GM12878 (cell line): ENCODE results near the gene PRKN. TPM values are rescaled to one million over a fixed set of nuclear protein-coding genes. Genes with fewer than 3 reads are reported as not detected.

Source experiments
- ATAC-seq: fragments of 200-7000 bp; cut with Tn5 transposase; 3 replicates; pipeline ENCODE4 v1.9.1; 2020; ENCODE audit warnings: mild to moderate bottlenecking, moderate library complexity
- BruUV-seq: library from RNA; stranded (reverse); fragments of 400-500 nt; replicated peaks from 2 replicates; lab custom pipeline; 2021; lab: Mats Ljungman, UMichigan
- CTCF ChIA-PET: fragments of 300-600 bp; sonication (Branson Sonifier 250); formaldehyde crosslinking; extraction: SDS; loops from one replicate; lab custom pipeline; 2021; ENCODE audit warnings: inconsistent platforms; lab: Yijun Ruan, JAX
- POLR2A ChIA-PET: fragments of 350-600 bp; formaldehyde crosslinking; extraction: SDS; loops from one replicate; lab custom pipeline; 2021; ENCODE audit warnings: inconsistent platforms; lab: Charles Lee
- RAD21 ChIA-PET: fragments of 300-600 bp; sonication (Branson Sonifier 250); formaldehyde crosslinking; loops from one replicate; lab custom pipeline; 2023; ENCODE audit warnings: antibody characterized with exemption; ENCODE audit not compliant: unreplicated experiment; lab: Charles Lee
- SMC1A ChIA-PET: fragments of 300-600 bp; sonication (Branson Sonifier 250); formaldehyde crosslinking; loops from one replicate; lab custom pipeline; 2023; ENCODE audit not compliant: unreplicated experiment, uncharacterized antibody; lab: Charles Lee
- DNase-seq: peaks from one replicate; pipeline ENCODE4 v3.0.0-alpha.2; 2011; ENCODE audit warnings: low read depth, low spot score
- FAIRE-seq: peaks from 3 replicates; lab custom pipeline; 2011; peaks lifted over from hg19 to GRCh38; lab: Jason Lieb, UNC
- H2AFZ ChIP-seq: 2 replicates; pipeline ENCODE4 v1.6.0; 2011; ENCODE audit warnings: low read depth, low read length, control low read depth; ENCODE audit not compliant: control insufficient read depth
- H3K27ac ChIP-seq: 2 replicates; pipeline ENCODE4 v1.5.1; 2011; ENCODE audit warnings: control low read depth; ENCODE audit not compliant: control insufficient read depth, insufficient read depth
- H3K27me3 ChIP-seq, 2 experiments: replicated peaks in 1 of 2; 2 replicates each; pipeline versions ENCODE4 v1.6.0 to v1.6.1; 2011; ENCODE audit warnings: low read length in 1 of 2; ENCODE audit not compliant: control insufficient read depth in 2 of 2, insufficient read depth in 2 of 2
- H3K36me3 ChIP-seq, 2 experiments: 2 replicates each; pipeline ENCODE4 v1.5.1; 2011; ENCODE audit warnings: low read length in 1 of 2; ENCODE audit not compliant: control insufficient read depth in 2 of 2, insufficient read depth in 2 of 2
- H3K4me1 ChIP-seq: 2 replicates; pipeline ENCODE4 v1.6.1; 2011; ENCODE audit warnings: mild to moderate bottlenecking, low read length, moderate library complexity, mixed read lengths; ENCODE audit not compliant: control insufficient read depth, insufficient read depth
- H3K4me2 ChIP-seq: 2 replicates; pipeline ENCODE4 v1.6.0; 2011; ENCODE audit warnings: control low read depth; ENCODE audit not compliant: control insufficient read depth, insufficient read depth
- H3K4me3 ChIP-seq: fragments of 200-600 bp; sonication (generic); 2 replicates; pipeline ENCODE4 v1.5.1; 2016
- H3K79me2 ChIP-seq: 2 replicates; pipeline ENCODE4 v1.6.0; 2011; ENCODE audit warnings: low read length; ENCODE audit not compliant: control insufficient read depth, insufficient read depth
- H3K9ac ChIP-seq: 2 replicates; pipeline ENCODE4 v1.8.0; 2011; ENCODE audit warnings: low read length, control low read depth, mixed read lengths; ENCODE audit not compliant: control insufficient read depth, insufficient read depth
- H3K9me3 ChIP-seq: replicated peaks from 3 replicates; pipeline ENCODE4 v1.5.1; 2011; ENCODE audit warnings: mild to moderate bottlenecking, low read length; ENCODE audit not compliant: control insufficient read depth, insufficient read depth
- H4K20me1 ChIP-seq: 2 replicates; pipeline ENCODE4 v1.6.0; 2011; ENCODE audit not compliant: control insufficient read depth, insufficient read depth
- BCL11A ChIP-seq: IDR thresholded peaks from 2 replicates; pipeline ENCODE4 v1.6.1; 2011; ENCODE audit warnings: low read depth, low read length
- BHLHE40 ChIP-seq, 2 experiments: fragments of 450-650 bp in 1 of 2; IDR thresholded peaks; 2 replicates each; pipeline ENCODE4 v1.6.1; 2011 to 2017; ENCODE audit warnings: low read depth in 2 of 2, borderline replicate concordance in 1 of 2, improper control_type of control experiment in 1 of 2, low read length in 1 of 2, mild to moderate bottlenecking in 1 of 2
- CHD1 ChIP-seq: IDR thresholded peaks from 2 replicates; pipeline ENCODE4 v1.6.1; 2012; ENCODE audit warnings: low read depth, low read length, improper control_type of control experiment
- EED ChIP-seq: sonication (generic); IDR thresholded peaks from 2 replicates; pipeline ENCODE4 v1.6.1; 2016; ENCODE audit warnings: antibody characterized with exemption, low read depth
- ELK1 ChIP-seq: IDR thresholded peaks from 2 replicates; pipeline ENCODE4 v1.6.1; 2012; ENCODE audit warnings: low read depth, low read length, improper control_type of control experiment
- HDAC2 ChIP-seq: fragments of 200-600 bp; sonication (generic); IDR thresholded peaks from 2 replicates; pipeline ENCODE4 v1.6.1; 2017
- HDGF ChIP-seq: fragments of 450-650 bp; IDR thresholded peaks from 2 replicates; pipeline ENCODE4 v1.6.1; 2016; ENCODE audit warnings: antibody characterized with exemption
- IKZF2 ChIP-seq, 2 experiments: fragments of 450-650 bp; IDR thresholded peaks; 2 replicates each; pipeline ENCODE4 v1.6.1; 2017; ENCODE audit warnings: mild to moderate bottlenecking in 2 of 2, moderate library complexity in 2 of 2
- MLLT1 ChIP-seq: fragments of 450-650 bp; IDR thresholded peaks from 2 replicates; pipeline ENCODE4 v1.6.1; 2016; ENCODE audit warnings: mild to moderate bottlenecking
- MTA3 ChIP-seq: IDR thresholded peaks from 2 replicates; pipeline ENCODE4 v1.6.1; 2012; ENCODE audit warnings: low read length, inconsistent platforms, borderline replicate concordance
- NFIC ChIP-seq: IDR thresholded peaks from 2 replicates; pipeline ENCODE4 v1.6.1; 2012; ENCODE audit warnings: low read depth, mild to moderate bottlenecking, inconsistent platforms, low read length, moderate library complexity
- NR2C1 ChIP-seq: fragments of 450-650 bp; IDR thresholded peaks from 2 replicates; pipeline ENCODE4 v1.6.1; 2017; ENCODE audit warnings: antibody characterized with exemption, mild to moderate bottlenecking, moderate library complexity
- SMAD1 ChIP-seq: fragments of 450-650 bp; IDR thresholded peaks from 2 replicates; pipeline ENCODE4 v1.6.1; 2018; ENCODE audit warnings: mild to moderate bottlenecking, low read depth; ENCODE audit not compliant: partially characterized antibody
- USF2 ChIP-seq: IDR thresholded peaks from 2 replicates; pipeline ENCODE4 v1.6.1; 2011; ENCODE audit warnings: low read depth, low read length, improper control_type of control experiment, borderline replicate concordance
- ZBTB11 ChIP-seq: fragments of 450-650 bp; formaldehyde crosslinking; IDR thresholded peaks from 2 replicates; pipeline ENCODE4 v1.5.0; 2022; ENCODE audit warnings: mild to moderate bottlenecking, missing genetic modification characterization
- ZNF217 ChIP-seq: fragments of 450-650 bp; IDR thresholded peaks from 2 replicates; pipeline ENCODE4 v1.6.1; 2017; ENCODE audit warnings: antibody characterized with exemption, mild to moderate bottlenecking
- ZNF24 ChIP-seq: fragments of 450-650 bp; IDR thresholded peaks from 2 replicates; pipeline ENCODE4 v1.6.1; 2017; ENCODE audit warnings: antibody characterized with exemption, mild to moderate bottlenecking
- ZNF274 ChIP-seq: IDR thresholded peaks from one replicate; pipeline ENCODE4 v1.8.0; 2011; ENCODE audit not compliant: insufficient read length, insufficient read depth
- WGBS: methylation state at CpG from one replicate; pipeline ENCODE4 v1.1.6; 2016; ENCODE audit warnings: low lambda C conversion rate; ENCODE audit not compliant: insufficient replicate concordance, insufficient coverage; ENCODE audit errors: missing lambda C conversion rate; 5-methylcytosine and 5-hydroxymethylcytosine counted together
- in situ Hi-C: fragments of 300-500 bp; cut with MboI; formaldehyde crosslinking; loops from 9 replicates; pipeline ENCODE4 v1.14.3; 2018; ENCODE audit warnings: mixed read lengths
- intact Hi-C: fragments of 100-400 bp; cut with micrococcal nuclease; formaldehyde crosslinking; loops from one replicate; pipeline ENCODE4 v1.14.2; 2022; ENCODE audit not compliant: unreplicated experiment
- polyA plus RNA-seq, 11 experiments: library from polyadenylated mRNA; depleted of rRNA in 4 of 11; unstranded in 6 of 11; stranded (reverse) in 5 of 11; fragments of >200 nt; fragmentation: Nextera tagmentation in 4 of 11; fragmentation: Illumina TruSeq in 1 of 11; extraction: Ambion mirVana in 4 of 11; extraction: Trizol in 1 of 11; gene quantifications; 1 replicate in 1 of 11; 2 replicates in 10 of 11; pipeline versions ENCODE4 v1.2.1 to v1.2.3, GENCODE V29; 2011 to 2016; ENCODE audit warnings: inconsistent platforms in 2 of 11, missing spikeins in 2 of 11, low read depth in 1 of 11
- total RNA-seq, 4 experiments: library from RNA; depleted of rRNA in 3 of 4; stranded (reverse); fragments of >200 nt in 3 of 4; fragmentation: Illumina TruSeq in 1 of 4; extraction: Trizol in 1 of 4; gene quantifications; 2 replicates each; pipeline versions ENCODE4 v1.2.1 to v1.2.3, GENCODE V29; 2013 to 2021

The PRKN gene
- total and polyA plus RNA-seq, 10 of the 15 experiments (the other 5 are each of a cell fraction or from before 2014, with no cell fraction given): 0.06 to 0.09 TPM; not detected in 8

GRCh38 chr6:162450358-162450757 lies 277.2 kb downstream of the PRKN start:
- Histone ChIP-seq H2AFZ (no peak overlapping the region), H3K4me1 (no peaks in the 10 kb centered on the region), H3K4me2 (no peak overlapping the region), H4K20me1 (no peaks in the 10 kb centered on the region), H3K9ac (no peak overlapping the region), H3K27me3 (no peaks in the 10 kb centered on the region), H3K9me3 (no peaks in the 10 kb centered on the region), H3K4me3 (no peak overlapping the region), H3K79me2 (no peaks in the 10 kb centered on the region), H3K27ac (no peak overlapping the region), H3K36me3 (no peaks in the 10 kb centered on the region)
- CTCF ChIA-PET: no interaction called here
- ATAC-seq: no peak
- no peak for DNase-seq
- no peak for FAIRE-seq
- intact Hi-C loops: no loop called here
- 69% methylated on average over 9 of the region's 9 CpGs for WGBS
- POLR2A ChIA-PET: no interaction called here
- no TSS peak for BruUV-seq
- in situ Hi-C loops: no loop called here
- RAD21 ChIA-PET: no interaction called here
- SMC1A ChIA-PET: no interaction called here
- TF ChIP-seq ZNF24 (no peak), NR2C1 (no peak), USF2 (no peak), MLLT1 (no peak), HDGF (no peak), NFIC (no peak), ZNF217 (no peak), HDAC2 (no peak), EED (no peak), SMAD1 (no peak), MTA3 (no peak), CHD1 (no peak), IKZF2 (IDR thresholded peaks at IDR 0.05) (no peak), ZBTB11 (CRISPR knock-in tag) (no peak), ELK1 (no peak), ZNF274 (no peak), BHLHE40 (IDR thresholded peaks at IDR 0.05; ENCODE audit: borderline replicate concordance in 1 of 2, low read depth in 2 of 2, low read length in 1 of 2) (no peak), BCL11A (no peak)
